ENCODE data around the gene APBA1. TPM values are rescaled to one million over a fixed set of nuclear protein-coding genes. Genes with fewer than 3 reads are reported as not detected.

APBA1 gene
- total RNA-seq, 2 experiments from 2014 or later = 0.05 to 0.10 TPM

DNA sequence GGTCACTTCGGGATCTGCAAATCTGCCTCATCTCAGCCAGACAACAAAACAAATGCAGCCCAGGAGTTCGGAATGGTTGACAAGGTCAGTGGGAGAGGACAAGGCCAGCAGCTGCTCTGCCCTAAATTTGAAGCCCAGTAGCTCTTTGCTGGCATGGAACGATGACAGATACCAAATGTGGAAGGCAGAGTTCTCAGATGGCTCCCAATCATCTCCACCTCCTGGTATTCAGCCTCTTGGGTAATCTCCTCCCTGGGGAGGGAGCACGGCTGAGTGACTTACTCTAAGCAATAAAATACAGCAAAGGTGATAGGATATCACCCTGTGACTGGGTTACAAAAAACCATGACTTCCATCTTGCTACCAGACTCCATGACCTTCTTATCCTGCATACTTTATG, 174.4 kb downstream of the APBA1 start:
- Mint-ChIP-seq H3K4me1 (ENCODE audit: low read depth) (peaks cover 4% of the 10 kb centered on the region), H3K27ac (no peak overlapping the region), H3K4me3 (no peak overlapping the region), H3K36me3 (ENCODE audit: low read depth) (no peaks in the 10 kb centered on the region), H3K9me3 (no peaks in the 10 kb centered on the region), H3K27me3 (ENCODE audit: low read depth) (no peaks in the 10 kb centered on the region)
- CTCF ChIA-PET = no interaction called here
- intact Hi-C loops (cut with micrococcal nuclease) = no loop called here
- no peak for DNase-seq

DNA sequence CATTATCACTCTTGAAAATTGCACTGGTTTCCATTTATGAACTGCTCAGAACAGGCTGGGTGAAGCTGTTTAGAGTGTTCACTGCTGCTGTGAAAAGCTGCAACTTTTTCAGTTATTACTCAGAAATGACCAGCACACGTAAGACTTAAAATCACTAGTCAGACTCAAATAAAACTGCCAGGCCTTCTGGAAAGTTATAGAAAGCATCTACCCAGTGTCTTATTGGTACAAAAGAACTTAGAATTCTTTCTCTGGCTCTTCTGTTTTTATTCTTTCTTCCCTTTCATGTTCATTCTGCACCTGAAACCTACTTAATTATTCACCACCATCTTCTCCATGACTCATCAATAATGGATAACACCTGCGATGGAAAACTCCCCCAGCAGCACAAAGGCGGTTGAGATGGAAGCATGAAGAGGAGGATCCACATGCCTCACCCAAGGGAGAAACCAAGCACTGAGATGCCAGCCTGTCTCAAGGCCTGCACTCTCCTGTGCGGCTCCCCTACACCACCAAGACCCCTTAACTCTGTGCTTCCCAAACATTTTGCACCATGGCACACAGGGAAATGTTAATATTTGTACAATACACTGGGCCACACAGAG, 175.2 kb downstream of the APBA1 start:
- H3K9me3 Mint-ChIP-seq = no peaks in the 10 kb centered on the region
- CTCF ChIA-PET = no interaction called here
- no peak overlapping the region for H3K4me3 Mint-ChIP-seq
- peaks cover 4% of the 10 kb centered on the region for H3K4me1 Mint-ChIP-seq (ENCODE audit: low read depth)
- no peaks in the 10 kb centered on the region for H3K27me3 Mint-ChIP-seq (ENCODE audit: low read depth)
- H3K27ac Mint-ChIP-seq = no peak overlapping the region
- intact Hi-C loops (cut with micrococcal nuclease) = no loop called here
- no peaks in the 10 kb centered on the region for H3K36me3 Mint-ChIP-seq (ENCODE audit: low read depth)
- DNase-seq = peak; percentile 20

GRCh38 chr9:69495296-69495695, 176.9 kb downstream of the APBA1 start:
- Mint-ChIP-seq H3K4me1 (ENCODE audit: low read depth) (peaks cover 4% of the 10 kb centered on the region), H3K27ac (no peak overlapping the region), H3K27me3 (ENCODE audit: low read depth) (no peaks in the 10 kb centered on the region), H3K36me3 (ENCODE audit: low read depth) (no peaks in the 10 kb centered on the region), H3K9me3 (peaks cover 3% of the 10 kb centered on the region), H3K4me3 (no peak overlapping the region)
- intact Hi-C loops (cut with micrococcal nuclease) = no loop called here
- CTCF ChIA-PET = interaction anchor here (0.7 kb wide), 1 partner anchor 114 kb away, joined by 3 read pairs; no protein-coding TSS in a partner anchor
- no peak for DNase-seq

DNA sequence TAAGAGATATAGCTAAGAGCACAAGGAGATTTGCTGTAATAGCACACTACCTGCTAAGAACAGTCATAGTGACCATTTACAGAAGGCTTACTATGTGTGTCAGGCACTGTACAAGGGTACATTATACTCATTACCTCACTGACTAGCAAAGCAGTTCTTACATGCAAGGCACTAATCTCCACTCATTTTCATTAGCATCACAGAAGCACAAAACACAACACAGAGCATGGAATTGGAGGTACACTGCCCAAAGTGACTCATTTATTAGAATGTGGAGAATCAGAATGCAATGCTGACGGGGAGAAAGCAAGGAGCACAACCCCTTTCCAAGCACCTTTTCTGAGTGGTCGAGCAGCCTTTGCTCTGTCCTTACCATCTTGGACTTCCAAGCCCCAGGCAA, 177.4 kb downstream of the APBA1 start:
- peaks cover 4% of the 10 kb centered on the region for H3K4me1 Mint-ChIP-seq (ENCODE audit: low read depth)

GRCh38 chr9:69494208-69494607, 178.0 kb downstream of the APBA1 start:
- Mint-ChIP-seq H3K27me3 (ENCODE audit: low read depth) (no peaks in the 10 kb centered on the region), H3K4me1 (ENCODE audit: low read depth) (peaks cover 4% of the 10 kb centered on the region), H3K4me3 (no peak overlapping the region), H3K36me3 (ENCODE audit: low read depth) (no peaks in the 10 kb centered on the region), H3K27ac (no peak overlapping the region), H3K9me3 (peaks cover 3% of the 10 kb centered on the region)
- intact Hi-C loops (cut with micrococcal nuclease) = no loop called here
- CTCF ChIA-PET = interaction anchor here (0.6 kb wide), 1 partner anchor 331 kb away, joined by 6 read pairs; no protein-coding TSS in a partner anchor
- no peak for DNase-seq

More for the DNA sequence above, 177.4 kb downstream of the APBA1 start:
- H3K36me3 Mint-ChIP-seq (ENCODE audit: low read depth) = no peaks in the 10 kb centered on the region
- H3K27me3 Mint-ChIP-seq (ENCODE audit: low read depth) = no peaks in the 10 kb centered on the region
- DNase-seq = no peak
- intact Hi-C loops (cut with micrococcal nuclease) = no loop called here
- CTCF ChIA-PET = no interaction called here
- peaks cover 3% of the 10 kb centered on the region for H3K9me3 Mint-ChIP-seq
- no peak overlapping the region for H3K27ac Mint-ChIP-seq
- no peak overlapping the region for H3K4me3 Mint-ChIP-seq

DNA sequence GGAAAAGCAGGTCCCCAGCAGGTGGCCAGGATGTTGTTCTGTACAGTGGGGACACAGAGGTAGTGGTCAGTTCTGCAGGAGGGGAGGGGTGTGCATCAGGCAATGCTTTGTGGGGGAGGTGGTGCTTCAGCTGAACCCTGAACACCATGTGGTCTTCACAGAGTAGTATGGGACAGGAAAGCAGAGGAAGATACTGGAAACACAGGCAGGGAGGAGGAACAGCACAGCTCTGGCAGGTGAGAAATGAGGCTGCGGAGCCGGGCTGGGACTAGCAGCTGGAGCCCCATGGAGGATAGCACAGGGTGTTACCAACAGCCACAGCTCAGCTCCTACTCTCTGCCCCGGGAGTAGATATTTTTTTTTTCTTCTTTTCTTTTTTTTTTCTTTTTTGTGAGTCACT, 185.7 kb downstream of the APBA1 start:
- no peak overlapping the region for H3K4me3 Mint-ChIP-seq
- peaks cover 4% of the 10 kb centered on the region for H3K9me3 Mint-ChIP-seq
- H3K27ac Mint-ChIP-seq = no peak overlapping the region
- intact Hi-C loops (cut with micrococcal nuclease) = no loop called here
- H3K36me3 Mint-ChIP-seq (ENCODE audit: low read depth) = no peaks in the 10 kb centered on the region
- DNase-seq = no peak
- H3K4me1 Mint-ChIP-seq (ENCODE audit: low read depth) = no peaks in the 10 kb centered on the region
- H3K27me3 Mint-ChIP-seq (ENCODE audit: low read depth) = no peaks in the 10 kb centered on the region
- CTCF ChIA-PET = no interaction called here

GRCh38 chr9:69485466-69485865, 186.7 kb downstream of the APBA1 start:
- DNase-seq = no peak
- Mint-ChIP-seq H3K9me3 (peaks cover 2% of the 10 kb centered on the region), H3K27ac (no peak overlapping the region), H3K4me1 (ENCODE audit: low read depth) (no peaks in the 10 kb centered on the region), H3K36me3 (ENCODE audit: low read depth) (no peaks in the 10 kb centered on the region), H3K4me3 (no peak overlapping the region), H3K27me3 (ENCODE audit: low read depth) (no peaks in the 10 kb centered on the region)
- intact Hi-C loops (cut with micrococcal nuclease) = no loop called here
- CTCF ChIA-PET = no interaction called here

GRCh38 chr9:69483886-69484422, 188.2 kb downstream of the APBA1 start:
- Mint-ChIP-seq H3K27ac (no peak overlapping the region), H3K27me3 (ENCODE audit: low read depth) (no peaks in the 10 kb centered on the region)
- CTCF ChIA-PET = no interaction called here

DNA sequence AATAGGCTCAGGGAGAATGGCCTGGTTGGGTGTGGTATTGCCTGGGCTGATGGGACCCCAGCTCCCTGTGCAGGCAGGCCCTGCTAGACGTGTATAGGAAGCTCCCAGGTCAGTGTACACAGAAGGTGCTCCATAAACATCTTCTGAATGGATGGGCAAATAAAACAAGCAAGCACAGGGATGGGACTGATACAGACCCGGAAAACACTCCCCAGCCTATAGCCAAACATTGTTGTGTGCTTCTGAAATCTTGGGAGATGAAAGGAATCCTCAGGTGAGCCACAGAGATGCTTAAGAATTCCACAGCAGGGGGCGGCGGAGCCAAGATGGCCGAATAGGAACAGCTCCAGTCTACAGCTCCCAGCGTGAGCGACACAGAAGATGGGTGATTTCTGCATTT, 195.4 kb downstream of the APBA1 start:
- CTCF ChIA-PET = interaction anchor here (1.7 kb wide), 1 partner anchor 54 kb away, joined by 7 read pairs; no protein-coding TSS in a partner anchor
- DNase-seq = no peak
- H3K9me3 Mint-ChIP-seq = no peaks in the 10 kb centered on the region
- H3K4me3 Mint-ChIP-seq = no peak overlapping the region
- H3K36me3 Mint-ChIP-seq (ENCODE audit: low read depth) = no peaks in the 10 kb centered on the region
- peaks cover 19% of the 10 kb centered on the region for H3K27me3 Mint-ChIP-seq (ENCODE audit: low read depth)
- intact Hi-C loops (cut with micrococcal nuclease) = no loop called here
- H3K27ac Mint-ChIP-seq = no peak overlapping the region
- H3K4me1 Mint-ChIP-seq (ENCODE audit: low read depth) = peaks cover 8% of the 10 kb centered on the region

More at GRCh38 chr9:69483886-69484422, 188.2 kb downstream of the APBA1 start:
- no peaks in the 10 kb centered on the region for H3K36me3 Mint-ChIP-seq (ENCODE audit: low read depth)
- peaks cover 2% of the 10 kb centered on the region for H3K9me3 Mint-ChIP-seq
- no peak overlapping the region for H3K4me3 Mint-ChIP-seq
- no peaks in the 10 kb centered on the region for H3K4me1 Mint-ChIP-seq (ENCODE audit: low read depth)
- intact Hi-C loops (cut with micrococcal nuclease) = no loop called here
- DNase-seq = no peak

GRCh38 chr9:69476016-69476415, 196.2 kb downstream of the APBA1 start:
- H3K4me3 Mint-ChIP-seq = no peak overlapping the region
- peaks cover 8% of the 10 kb centered on the region for H3K4me1 Mint-ChIP-seq (ENCODE audit: low read depth)
- peaks cover 19% of the 10 kb centered on the region for H3K27me3 Mint-ChIP-seq (ENCODE audit: low read depth)
- no peak overlapping the region for H3K27ac Mint-ChIP-seq
- no peaks in the 10 kb centered on the region for H3K36me3 Mint-ChIP-seq (ENCODE audit: low read depth)
- DNase-seq = peak; percentile 13
- H3K9me3 Mint-ChIP-seq = no peaks in the 10 kb centered on the region
- CTCF ChIA-PET = interaction anchor here (1.7 kb wide), 1 partner anchor 53 kb away, joined by 7 read pairs; no protein-coding TSS in a partner anchor
- intact Hi-C loops (cut with micrococcal nuclease) = no loop called here

- Mint-ChIP-seq H3K4me3 (no peak overlapping the region), H3K4me1 (ENCODE audit: low read depth) (peaks cover 8% of the 10 kb centered on the region), H3K27me3 (ENCODE audit: low read depth) (peaks cover 19% of the 10 kb centered on the region), H3K9me3 (no peaks in the 10 kb centered on the region), H3K27ac (no peak overlapping the region), H3K36me3 (ENCODE audit: low read depth) (no peaks in the 10 kb centered on the region)
- no peak for DNase-seq
- intact Hi-C loops (cut with micrococcal nuclease) = no loop called here
- CTCF ChIA-PET = no interaction called here
These were observed 197.3 kb downstream of the APBA1 start for GRCh38 chr9:69474821-69475220.

DNA sequence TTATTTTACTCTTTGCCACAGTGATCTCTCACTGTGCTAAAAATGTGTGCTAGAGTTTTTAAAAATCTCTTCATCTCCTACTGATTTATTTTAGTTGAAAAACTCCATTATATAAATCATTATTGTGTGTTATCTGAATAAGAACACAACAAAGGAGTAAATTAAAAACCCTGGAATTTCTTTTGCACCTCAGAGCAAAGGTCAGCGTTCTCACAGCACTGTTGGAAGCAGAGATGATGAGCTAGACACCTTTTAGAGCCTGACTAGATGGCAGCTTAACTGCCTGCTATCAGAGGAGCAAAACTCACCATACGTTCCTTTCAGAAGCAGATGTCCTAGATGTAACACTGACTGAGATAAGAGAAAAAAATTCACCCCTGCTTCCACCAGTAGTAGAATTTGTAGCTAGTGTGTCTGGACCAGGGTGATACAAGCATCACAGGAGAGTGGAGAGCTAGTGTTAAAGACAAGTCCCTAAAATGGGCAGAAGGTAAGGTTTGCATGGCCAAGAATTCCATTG, 200.0 kb downstream of the APBA1 start:
- Mint-ChIP-seq H3K36me3 (ENCODE audit: low read depth) (no peaks in the 10 kb centered on the region), H3K4me1 (ENCODE audit: low read depth) (peaks cover 8% of the 10 kb centered on the region), H3K4me3 (no peak overlapping the region), H3K27me3 (ENCODE audit: low read depth) (peaks cover 19% of the 10 kb centered on the region), H3K27ac (no peak overlapping the region), H3K9me3 (no peaks in the 10 kb centered on the region)
- CTCF ChIA-PET = interaction anchor here (0.7 kb wide), 1 partner anchor 21 kb away, joined by 3 read pairs; no protein-coding TSS in a partner anchor
- intact Hi-C loops (cut with micrococcal nuclease) = no loop called here
- DNase-seq = no peak

- no peaks in the 10 kb centered on the region for H3K36me3 Mint-ChIP-seq (ENCODE audit: low read depth)
- H3K4me3 Mint-ChIP-seq = no peak overlapping the region
- CTCF ChIA-PET = no interaction called here
- H3K27ac Mint-ChIP-seq = no peak overlapping the region
- peaks cover 19% of the 10 kb centered on the region for H3K27me3 Mint-ChIP-seq (ENCODE audit: low read depth)
- DNase-seq = no peak
- H3K4me1 Mint-ChIP-seq (ENCODE audit: low read depth) = peaks cover 8% of the 10 kb centered on the region
- H3K9me3 Mint-ChIP-seq = no peaks in the 10 kb centered on the region
- intact Hi-C loops (cut with micrococcal nuclease) = no loop called here
These were observed 200.7 kb downstream of the APBA1 start for GRCh38 chr9:69471433-69471832.
